Measurements from ENCODE around the gene PRDM12.

PRDM12 gene

GRCh38 chr9:130639124-130639765 is 25.1 kb upstream of the PRDM12 start:
- TF ChIP-seq MAX (IDR thresholded peaks at IDR 0.05; ENCODE audit: low read depth, low read length) = peak; percentile 21
- TF ChIP-seq POLR2A (IDR thresholded peaks at IDR 0.05; ENCODE audit: extremely low read depth, insufficient read length) = peak; percentile 27
- TF ChIP-seq MYC (IDR thresholded peaks at IDR 0.05; ENCODE audit: low read depth, low read length) = peak; percentile 25; the same call in 1 of the 2 replicates
- no peak for TF ChIP-seq CTCF (IDR thresholded peaks at IDR 0.05; ENCODE audit: low read depth, low read length)
- H3K4me3 ChIP-seq (ENCODE audit: low read depth, low read length) = peak overlapping the region; percentile 21
- peak; percentile 88 for DNase-seq (ENCODE audit: low read depth)

- TF ChIP-seq POLR2A (IDR thresholded peaks at IDR 0.05; ENCODE audit: extremely low read depth, insufficient read length) (no peak), CTCF (IDR thresholded peaks at IDR 0.05; ENCODE audit: low read depth, low read length) (no peak), MYC (IDR thresholded peaks at IDR 0.05; ENCODE audit: low read depth, low read length) (no peak), MAX (IDR thresholded peaks at IDR 0.05; ENCODE audit: low read depth, low read length) (no peak)
Measured at GRCh38 chr9:130639866-130640555, 24.4 kb upstream of the PRDM12 start.

GRCh38 chr9:130640681-130641080 is 23.7 kb upstream of the PRDM12 start:
- H3K4me3 ChIP-seq (ENCODE audit: low read depth, low read length) = no peak overlapping the region
- DNase-seq (ENCODE audit: low read depth) = no peak
- TF ChIP-seq POLR2A (IDR thresholded peaks at IDR 0.05; ENCODE audit: extremely low read depth, insufficient read length) (no peak), MYC (IDR thresholded peaks at IDR 0.05; ENCODE audit: low read depth, low read length) (no peak), CTCF (IDR thresholded peaks at IDR 0.05; ENCODE audit: low read depth, low read length) (no peak), MAX (IDR thresholded peaks at IDR 0.05; ENCODE audit: low read depth, low read length) (no peak)

More at GRCh38 chr9:130639866-130640555, 24.4 kb upstream of the PRDM12 start:
- DNase-seq (ENCODE audit: low read depth) = no peak
- H3K4me3 ChIP-seq (ENCODE audit: low read depth, low read length) = no peak overlapping the region

GRCh38 chr9:130642926-130643325 is 21.5 kb upstream of the PRDM12 start:
- no peak overlapping the region for H3K4me3 ChIP-seq (ENCODE audit: low read depth, low read length)
- no peak for DNase-seq (ENCODE audit: low read depth)
- TF ChIP-seq POLR2A (IDR thresholded peaks at IDR 0.05; ENCODE audit: extremely low read depth, insufficient read length) (no peak), MAX (IDR thresholded peaks at IDR 0.05; ENCODE audit: low read depth, low read length) (no peak), CTCF (IDR thresholded peaks at IDR 0.05; ENCODE audit: low read depth, low read length) (no peak), MYC (IDR thresholded peaks at IDR 0.05; ENCODE audit: low read depth, low read length) (no peak)

- no peak for DNase-seq (ENCODE audit: low read depth)
- no peak for TF ChIP-seq POLR2A (IDR thresholded peaks at IDR 0.05; ENCODE audit: extremely low read depth, insufficient read length)
- no peak for TF ChIP-seq MYC (IDR thresholded peaks at IDR 0.05; ENCODE audit: low read depth, low read length)
- no peak for TF ChIP-seq CTCF (IDR thresholded peaks at IDR 0.05; ENCODE audit: low read depth, low read length)
- TF ChIP-seq MAX (IDR thresholded peaks at IDR 0.05; ENCODE audit: low read depth, low read length) = no peak
- H3K4me3 ChIP-seq (ENCODE audit: low read depth, low read length) = no peak overlapping the region
Measured at GRCh38 chr9:130651221-130651620, 13.2 kb upstream of the PRDM12 start.

All from NB4 (cell line).